Omental fat pad (tissue), 4 donors: ENCODE measurements around the gene FBN1. TPM values are rescaled to one million over a fixed set of nuclear protein-coding genes. Genes with fewer than 3 reads are reported as not detected.

Experiments
- ATAC-seq: fragments of 150-250 bp; one replicate; pipeline ENCODE4 v1.9.1; 2016; ENCODE audit warnings: mild to moderate bottlenecking, moderate library complexity; ENCODE audit not compliant: low FRiP score
- DNase-seq: peaks from one replicate; pipeline ENCODE4 v3.0.0-alpha.2; 2019; ENCODE audit warnings: low spot score
- CTCF ChIP-seq, 3 donors: fragments of 450-650 bp; IDR thresholded peaks; one replicate each; pipeline ENCODE4 v1.5.1; 2016 to 2017; ENCODE audit warnings: antibody characterized with exemption in 3 of 3, mild to moderate bottlenecking in 3 of 3, moderate library complexity in 2 of 3
- total RNA-seq, 4 donors: library from RNA; depleted of rRNA; stranded (reverse); fragments of >200 nt; gene quantifications; one replicate each; pipeline ENCODE4 v1.1.0, GENCODE V29; 2016

Gene FBN1
- total RNA-seq, 4 donors from 2014 or later: 91.5 to 413 (median 137) TPM

- no peak for TF ChIP-seq CTCF (IDR thresholded peaks at IDR 0.05)
- no peak for DNase-seq
- ATAC-seq: no peak
Observed at GRCh38 chr15:48653216-48653615, 7.7 kb upstream of the FBN1 start.

GRCh38 chr15:48652510-48653076 lies 7.1 kb upstream of the FBN1 start:
- DNase-seq (no peak), ATAC-seq (no peak)
- TF ChIP-seq CTCF (IDR thresholded peaks at IDR 0.05): no peak

GRCh38 chr15:48650931-48651330 lies 5.4 kb upstream of the FBN1 start:
- DNase-seq (no peak), ATAC-seq (no peak)
- no peak for TF ChIP-seq CTCF (IDR thresholded peaks at IDR 0.05)

GRCh38 chr15:48647962-48648361 lies 2.5 kb upstream of the FBN1 start:
- no peak for TF ChIP-seq CTCF (IDR thresholded peaks at IDR 0.05)
- ATAC-seq (no peak), DNase-seq (no peak)

GRCh38 chr15:48646331-48646730 lies 822 bp upstream of the FBN1 start:
- no peak for DNase-seq
- ATAC-seq: no peak
- no peak for TF ChIP-seq CTCF (IDR thresholded peaks at IDR 0.05)

GRCh38 chr15:48644827-48645557 lies 517 bp downstream of the FBN1 start:
- ATAC-seq: peak; percentile 58
- TF ChIP-seq CTCF (IDR thresholded peaks at IDR 0.05): no peak
- no peak for DNase-seq

- peak; percentile 5 for ATAC-seq
- TF ChIP-seq CTCF (IDR thresholded peaks at IDR 0.05): no peak
- DNase-seq: no peak
Observed at GRCh38 chr15:48644467-48644826, 1.1 kb downstream of the FBN1 start.
